Esophagus muscularis mucosa (tissue), 4 donors: ENCODE measurements around the gene CCDC77. TPM values are rescaled to one million over a fixed set of nuclear protein-coding genes. Genes with fewer than 3 reads are reported as not detected.

Experiments used
- DNase-seq: peaks from one replicate; pipeline ENCODE4 v3.0.0-alpha.2; 2017; ENCODE audit errors: extremely low spot score
- H3K27ac ChIP-seq, 4 donors: fragments of 200-600 bp; sonication (generic); replicated peaks in 1 of 4; 1 replicate in 3 of 4; 2 replicates in 1 of 4; pipeline ENCODE4 v1.5.1; 2016 to 2019; ENCODE audit warnings: mild to moderate bottlenecking in 1 of 4
- H3K27me3 ChIP-seq, 4 donors: fragments of 200-600 bp; sonication (generic); one replicate each; pipeline versions ENCODE4 v1.5.1 to v1.6.0; 2016 to 2019
- H3K36me3 ChIP-seq, 4 donors: fragments of 200-600 bp; sonication (generic); one replicate each; pipeline ENCODE4 v1.5.1; 2016 to 2019
- H3K4me1 ChIP-seq, 4 donors: fragments of 200-600 bp; sonication (generic); one replicate each; pipeline ENCODE4 v1.5.1; 2016 to 2019
- H3K4me3 ChIP-seq, 4 donors: fragments of 200-600 bp; sonication (generic); 1 replicate in 2 of 4; 2 replicates in 2 of 4; pipeline ENCODE4 v1.5.1; 2016 to 2019; ENCODE audit warnings: mild to moderate bottlenecking in 4 of 4, moderate library complexity in 1 of 4
- H3K9me3 ChIP-seq, 4 donors: fragments of 200-600 bp; sonication (generic); 1 replicate in 3 of 4; 2 replicates in 1 of 4; pipeline ENCODE4 v1.5.1; 2016 to 2019
- EP300 ChIP-seq: sonication (generic); formaldehyde crosslinking; IDR thresholded peaks from one replicate; pipeline ENCODE4 v1.6.1; 2017; ENCODE audit warnings: antibody characterized with exemption
- POLR2A ChIP-seq: fragments of 450-650 bp; IDR thresholded peaks from one replicate; pipeline ENCODE4 v1.6.1; 2017; ENCODE audit warnings: antibody characterized with exemption, moderate library complexity, mild to moderate bottlenecking, low read depth
- POLR2AphosphoS5 ChIP-seq, 2 donors: sonication (generic); formaldehyde crosslinking; IDR thresholded peaks; one replicate each; pipeline ENCODE4 v1.6.1; 2017; ENCODE audit warnings: antibody characterized with exemption in 2 of 2
- WGBS: methylation state at CpG from one replicate; pipeline ENCODE4 v1.1.5; 2018; 5-methylcytosine and 5-hydroxymethylcytosine counted together
- intact Hi-C: fragments of 100-400 bp; cut with DNase I; formaldehyde crosslinking; loops from one replicate; pipeline ENCODE4 v1.15.1; 2023
- total RNA-seq, 4 donors: library from RNA; depleted of rRNA; stranded (reverse); fragments of >200 nt; gene quantifications; one replicate each; pipeline versions ENCODE4 v1.1.0 to v1.2.1, GENCODE V29; 2016
- TF ChIP-seq, protein P1 (sequence below), 3 experiments: fragments of 200-600 bp in 2 of 3; fragments of 450-650 bp in 1 of 3; sonication (generic) in 2 of 3; IDR thresholded peaks; one replicate each; pipeline ENCODE4 v1.5.1; 2017 to 2019; ENCODE audit warnings: antibody characterized with exemption in 3 of 3, mild to moderate bottlenecking in 2 of 3, moderate library complexity in 1 of 3

CCDC77 gene
- total RNA-seq, 4 donors from 2014 or later, result 3.8 to 7.1 (median 5.0) TPM

- DNase-seq, result peak; percentile 98
- WGBS, result 2% methylated on average over 44 of the region's 53 CpGs
- peak within 1 kb of the TSS; percentile 87 to 95 (median 94) for H3K27ac ChIP-seq
- peak within 1 kb of the TSS; percentile 86 to 97 (median 90) for H3K4me3 ChIP-seq
- no peaks in the 10 kb centered on the region for H3K9me3 ChIP-seq
- peaks cover 0 to 6% (median 4%) of the 10 kb centered on the region in 4 donors for H3K36me3 ChIP-seq
- H3K27me3 ChIP-seq, result no peaks in the 10 kb centered on the region
- peaks cover 33 to 44% (median 40%) of the 10 kb centered on the region in 4 donors for H3K4me1 ChIP-seq
- TF ChIP-seq POLR2A (peak; percentile 15), EP300 (no peak), POLR2AphosphoS5 (IDR thresholded peaks at IDR 0.05) (peak; percentile 84 to 88)
- TF ChIP-seq, protein P1, sequence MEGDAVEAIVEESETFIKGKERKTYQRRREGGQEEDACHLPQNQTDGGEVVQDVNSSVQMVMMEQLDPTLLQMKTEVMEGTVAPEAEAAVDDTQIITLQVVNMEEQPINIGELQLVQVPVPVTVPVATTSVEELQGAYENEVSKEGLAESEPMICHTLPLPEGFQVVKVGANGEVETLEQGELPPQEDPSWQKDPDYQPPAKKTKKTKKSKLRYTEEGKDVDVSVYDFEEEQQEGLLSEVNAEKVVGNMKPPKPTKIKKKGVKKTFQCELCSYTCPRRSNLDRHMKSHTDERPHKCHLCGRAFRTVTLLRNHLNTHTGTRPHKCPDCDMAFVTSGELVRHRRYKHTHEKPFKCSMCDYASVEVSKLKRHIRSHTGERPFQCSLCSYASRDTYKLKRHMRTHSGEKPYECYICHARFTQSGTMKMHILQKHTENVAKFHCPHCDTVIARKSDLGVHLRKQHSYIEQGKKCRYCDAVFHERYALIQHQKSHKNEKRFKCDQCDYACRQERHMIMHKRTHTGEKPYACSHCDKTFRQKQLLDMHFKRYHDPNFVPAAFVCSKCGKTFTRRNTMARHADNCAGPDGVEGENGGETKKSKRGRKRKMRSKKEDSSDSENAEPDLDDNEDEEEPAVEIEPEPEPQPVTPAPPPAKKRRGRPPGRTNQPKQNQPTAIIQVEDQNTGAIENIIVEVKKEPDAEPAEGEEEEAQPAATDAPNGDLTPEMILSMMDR (IDR thresholded peaks at IDR 0.05), result peak in 1 of 3 experiments; percentile 10
- intact Hi-C loops, result no loop called here
Measured at GRCh38 chr12:389142-390096, 12.0 kb upstream of the CCDC77 start, which contains the start of gene KDM5A. KDM5A (minus strand) TSS chr12:389320; CDS start chr12:389091, 229 bp downstream.

- intact Hi-C loops, result no loop called here
- DNase-seq, result no peak
- WGBS, result 68% methylated on average over 8 of the region's 8 CpGs
- peak overlapping the region; percentile 60 to 73 (median 70) for H3K4me3 ChIP-seq
- TF ChIP-seq POLR2AphosphoS5 (IDR thresholded peaks at IDR 0.05) (no peak), POLR2A (no peak), EP300 (no peak)
- TF ChIP-seq, protein P1 (IDR thresholded peaks at IDR 0.05), result no peak
- H3K27ac ChIP-seq, result peak overlapping the region; percentile 73 to 78 (median 74)
- H3K9me3 ChIP-seq, result no peaks in the 10 kb centered on the region
- peaks cover 12 to 17% (median 14%) of the 10 kb centered on the region in 4 donors for H3K4me1 ChIP-seq
- no peaks in the 10 kb centered on the region for H3K27me3 ChIP-seq
- no peaks in the 10 kb centered on the region for H3K36me3 ChIP-seq
Measured at GRCh38 chr12:400828-401227, 616 bp upstream of the CCDC77 start.

GRCh38 chr12:402029-402389 lies 565 bp downstream of the CCDC77 start:
- WGBS, result 0% methylated on average over 8 of the region's 8 CpGs
- Histone ChIP-seq H3K4me3 (peak overlapping the region; percentile 60 to 73 (median 70)), H3K36me3 (peaks cover 0 to 4% (median 0%) of the 10 kb centered on the region in 4 donors), H3K27ac (peak overlapping the region; percentile 73 to 78 (median 74)), H3K4me1 (peaks cover 12 to 17% (median 14%) of the 10 kb centered on the region in 4 donors), H3K27me3 (no peaks in the 10 kb centered on the region), H3K9me3 (no peaks in the 10 kb centered on the region)
- intact Hi-C loops, result no loop called here
- no peak for TF ChIP-seq POLR2A
- TF ChIP-seq, protein P1 (IDR thresholded peaks at IDR 0.05), result no peak
- no peak for TF ChIP-seq EP300
- no peak for TF ChIP-seq POLR2AphosphoS5 (IDR thresholded peaks at IDR 0.05)
- DNase-seq, result no peak

GRCh38 chr12:414859-415258 lies 13.4 kb downstream of the CCDC77 start:
- H3K36me3 ChIP-seq, result peaks cover 10 to 75% (median 44%) of the 10 kb centered on the region in 4 donors
- H3K27me3 ChIP-seq, result no peaks in the 10 kb centered on the region
- intact Hi-C loops, result no loop called here
- H3K4me1 ChIP-seq, result no peaks in the 10 kb centered on the region
- 84% methylated on average over 2 of the region's 2 CpGs for WGBS
- DNase-seq, result no peak
- TF ChIP-seq, protein P1 (IDR thresholded peaks at IDR 0.05), result no peak
- no peak for TF ChIP-seq EP300
- no peak for TF ChIP-seq POLR2AphosphoS5 (IDR thresholded peaks at IDR 0.05)
- TF ChIP-seq POLR2A, result no peak
- no peaks in the 10 kb centered on the region for H3K9me3 ChIP-seq
- no peak overlapping the region for H3K27ac ChIP-seq
- no peak overlapping the region for H3K4me3 ChIP-seq
